GM19025 (cell line): ENCODE measurements around the gene DPYD.

Experiments used
- ATAC-seq: cut with Tn5 transposase; IDR thresholded peaks from one replicate; pipeline ENCODE4 v1.9.1; 2021; ENCODE audit warnings: mild to moderate bottlenecking, low read depth, moderate library complexity; ENCODE audit not compliant: unreplicated experiment

The DPYD gene

GRCh38 chr1:97920832-97921571 is at the start of gene DPYD:
Gene DPYD, minus strand, starts transcription at chr1:97921034. Its CDS starts 112 bp downstream, at chr1:97920922.
- peak; percentile 92 for ATAC-seq

DNA sequence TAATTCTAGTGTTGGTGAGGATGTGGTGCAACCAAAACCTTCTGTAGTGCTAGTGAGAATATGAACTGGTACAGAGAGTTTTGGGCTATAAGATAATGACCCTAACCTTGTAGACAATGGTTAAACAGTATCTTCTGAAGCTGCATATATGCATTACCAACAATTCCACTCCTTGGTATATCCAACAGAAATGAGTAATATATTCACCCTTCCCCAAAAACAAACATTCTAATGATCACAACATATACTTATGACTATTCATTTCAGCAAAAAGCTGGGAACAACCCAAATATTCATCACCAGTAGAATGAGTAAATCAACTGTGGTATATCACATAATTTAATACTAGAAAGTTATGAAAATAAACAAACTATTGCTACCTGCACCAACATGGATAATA is 39.6 kb upstream of the DPYD start:
- no peak for ATAC-seq

GRCh38 chr1:97947695-97948094 is 26.9 kb upstream of the DPYD start:
- ATAC-seq = no peak

- ATAC-seq = no peak
Measured at GRCh38 chr1:97943354-97943753, 22.5 kb upstream of the DPYD start.

- ATAC-seq = no peak
Measured at GRCh38 chr1:97942161-97943123, 21.6 kb upstream of the DPYD start.

DNA sequence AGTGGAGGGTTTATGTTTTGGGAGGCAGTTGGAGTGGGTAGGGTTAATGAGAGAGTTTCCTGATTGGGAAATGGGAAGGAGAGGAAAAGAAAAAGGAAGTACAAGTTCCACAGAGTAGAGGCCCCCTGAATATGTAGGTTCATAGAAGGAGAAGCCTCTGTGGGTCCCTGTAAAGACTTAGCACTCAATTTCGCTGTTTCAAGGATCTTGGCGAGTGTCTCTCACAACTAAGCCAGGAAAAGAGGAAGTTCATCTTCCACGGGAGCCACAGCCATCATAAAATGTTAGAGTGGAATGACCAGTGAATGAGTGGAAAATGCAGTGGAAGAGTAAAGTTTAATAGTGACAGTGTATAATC is 17.4 kb upstream of the DPYD start:
- ATAC-seq = no peak

DNA sequence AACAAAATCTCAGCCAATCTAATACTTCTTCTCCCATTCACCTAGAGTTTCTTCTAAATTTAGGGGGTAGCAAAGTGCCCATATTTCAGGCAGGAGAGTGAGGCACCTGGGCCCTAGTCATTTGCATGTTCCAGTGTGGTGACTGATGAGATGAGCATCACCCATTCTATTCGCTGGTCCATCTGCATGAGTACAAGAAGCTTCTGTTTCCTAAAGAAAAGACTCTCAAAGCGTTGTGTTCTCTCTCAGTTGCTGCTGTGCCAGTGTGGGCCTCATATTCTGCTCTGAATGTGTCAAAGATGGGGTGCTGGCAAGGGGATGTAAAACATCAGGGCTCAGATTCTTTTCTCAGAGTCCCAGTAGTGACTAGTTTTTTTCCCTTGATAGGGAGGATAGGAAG is 16.1 kb upstream of the DPYD start:
- no peak for ATAC-seq

GRCh38 chr1:97934491-97934890 is 13.7 kb upstream of the DPYD start:
- ATAC-seq = no peak

DNA sequence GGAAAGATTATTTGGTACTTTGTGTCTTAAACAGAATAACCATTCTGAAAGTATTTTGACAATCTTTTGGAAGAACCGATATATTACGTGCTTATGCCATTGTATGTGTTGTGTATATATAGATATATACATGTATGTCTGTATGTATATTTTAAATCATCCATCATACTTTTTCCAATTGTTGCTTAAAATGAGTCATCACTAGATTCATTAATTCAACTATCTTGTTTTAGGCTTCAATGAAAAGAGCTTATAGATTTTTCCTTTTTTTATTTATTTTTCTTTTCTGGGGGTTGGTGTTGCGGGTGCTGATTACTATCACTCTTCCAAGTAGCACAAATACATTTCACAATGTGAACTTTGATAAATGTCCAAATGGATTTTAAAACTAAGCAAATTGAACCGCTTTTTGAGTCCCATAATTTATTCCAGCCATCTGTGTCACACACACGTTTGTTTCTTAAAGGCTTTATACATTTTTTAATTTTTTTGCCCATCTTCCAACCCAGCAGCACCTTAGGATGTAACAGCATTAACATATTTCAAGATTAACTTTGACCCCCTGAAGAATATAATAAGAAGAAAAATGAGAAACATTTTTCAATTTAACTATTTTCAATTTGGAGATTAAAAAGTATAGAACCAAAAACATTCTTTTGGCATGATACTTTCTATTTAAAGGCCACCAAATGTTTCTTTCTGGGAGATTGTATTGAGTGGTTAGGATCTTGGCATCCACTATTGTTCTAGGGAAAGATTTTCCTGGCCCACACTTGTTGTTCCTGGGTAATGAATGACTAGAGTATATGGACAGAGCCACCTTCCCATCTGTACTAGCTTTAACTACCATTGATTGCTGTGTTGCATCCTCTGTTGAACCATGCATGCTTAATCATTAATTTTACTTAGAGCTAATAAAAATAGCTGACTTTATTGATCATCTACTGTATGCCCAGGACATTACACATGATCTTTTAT is 9.3 kb upstream of the DPYD start:
- no peak for ATAC-seq

DNA sequence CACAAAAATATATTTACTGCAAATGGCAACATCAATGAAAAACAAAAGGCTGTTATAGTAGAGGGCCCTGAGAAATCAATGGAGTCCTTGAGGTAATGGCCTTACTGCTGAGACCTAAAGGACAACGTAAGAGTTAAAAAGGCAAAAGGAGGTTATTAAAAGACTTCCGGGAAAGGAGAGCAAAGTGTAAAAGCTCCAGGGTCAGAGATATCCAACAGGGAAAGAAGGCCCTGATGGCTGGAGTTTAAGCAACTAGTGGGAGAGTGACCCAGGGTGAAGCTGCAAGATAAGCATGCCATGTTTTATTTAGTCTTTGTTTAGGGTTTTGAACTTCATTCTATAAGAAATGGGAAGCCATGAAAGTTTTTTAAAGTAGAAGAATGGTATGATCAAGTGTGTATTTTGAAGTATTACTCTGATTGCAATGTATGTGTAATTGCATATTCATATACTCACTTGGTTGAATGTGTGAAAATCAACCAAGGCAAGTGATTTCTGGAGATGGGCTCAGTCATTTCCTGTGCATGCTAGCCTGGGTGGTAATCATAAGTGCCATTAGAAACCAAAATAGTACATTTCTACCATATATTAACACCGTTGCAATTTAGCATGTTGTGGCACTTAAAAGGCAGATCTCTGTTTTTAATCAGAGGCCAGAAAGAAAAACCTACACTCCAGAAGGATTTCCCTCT is 5.3 kb upstream of the DPYD start:
- ATAC-seq = no peak

GRCh38 chr1:97925151-97925550 is 4.3 kb upstream of the DPYD start:
- no peak for ATAC-seq

- ATAC-seq = no peak
Measured at GRCh38 chr1:97923811-97924210, 3.0 kb upstream of the DPYD start.

- ATAC-seq = peak; percentile 28
Measured at GRCh38 chr1:97920276-97920831, 480 bp downstream of the DPYD start.

DNA sequence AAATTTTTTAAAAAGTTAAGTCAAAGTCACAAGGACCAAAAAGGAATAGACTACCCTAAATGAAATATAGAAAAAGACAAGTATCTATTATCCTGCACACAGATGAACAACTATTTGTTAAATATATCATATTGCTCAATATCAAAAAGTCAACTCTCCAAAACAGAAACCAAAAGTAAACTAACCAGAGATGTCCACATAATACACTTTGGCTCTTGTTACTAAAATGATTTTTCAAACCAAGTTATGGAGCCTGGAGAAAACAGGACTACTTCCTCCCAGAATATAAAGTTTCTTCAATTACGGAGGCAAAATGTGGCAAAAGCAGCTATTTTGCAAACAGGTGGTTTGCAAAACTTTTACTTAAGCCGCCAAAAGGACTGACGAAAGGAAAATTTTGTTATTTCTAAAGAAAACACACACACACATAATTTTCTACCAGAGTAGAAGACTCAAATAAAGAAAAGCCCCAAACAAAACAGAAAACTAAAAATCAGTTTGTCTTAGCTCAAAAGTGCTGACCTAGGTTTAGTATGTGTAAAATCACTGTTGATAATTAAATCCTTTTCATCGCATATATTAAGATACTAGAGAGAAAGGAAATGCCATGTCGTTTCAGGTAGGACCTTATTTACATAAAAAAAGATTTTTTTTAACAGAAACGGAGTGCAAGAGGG is 1.1 kb downstream of the DPYD start:
- ATAC-seq = no peak

- ATAC-seq = no peak
Measured at GRCh38 chr1:97918961-97919360, 1.9 kb downstream of the DPYD start.

DNA sequence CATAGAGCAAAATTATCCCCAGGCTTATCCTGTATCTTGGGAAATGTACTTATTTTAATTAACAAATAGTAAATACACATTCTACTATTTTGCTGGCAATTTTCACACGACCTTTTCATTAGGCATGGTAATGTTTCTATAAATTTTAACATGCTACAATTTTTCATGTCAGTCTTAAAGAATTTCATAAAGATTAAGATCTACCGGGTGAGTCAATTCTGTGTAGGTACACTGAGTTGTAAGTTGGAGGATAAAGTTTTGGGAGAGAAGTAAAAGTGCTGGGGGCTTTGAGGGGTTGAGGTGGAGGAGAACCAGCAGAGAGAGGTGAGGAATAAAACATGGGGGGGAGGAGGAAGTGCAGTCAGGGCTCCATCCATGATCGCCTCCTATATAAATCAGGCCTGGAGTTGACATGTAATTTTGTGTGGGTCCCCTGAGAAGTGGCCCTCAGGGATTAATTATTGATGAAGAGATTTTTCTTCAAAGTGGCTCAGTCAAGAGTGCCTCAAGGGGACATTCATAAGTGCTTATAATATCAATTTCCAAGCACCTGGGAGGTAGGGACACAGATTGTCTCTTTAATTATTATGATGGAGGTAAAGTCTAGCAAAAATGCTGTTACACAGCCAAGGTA is 7.2 kb downstream of the DPYD start:
- no peak for ATAC-seq

DNA sequence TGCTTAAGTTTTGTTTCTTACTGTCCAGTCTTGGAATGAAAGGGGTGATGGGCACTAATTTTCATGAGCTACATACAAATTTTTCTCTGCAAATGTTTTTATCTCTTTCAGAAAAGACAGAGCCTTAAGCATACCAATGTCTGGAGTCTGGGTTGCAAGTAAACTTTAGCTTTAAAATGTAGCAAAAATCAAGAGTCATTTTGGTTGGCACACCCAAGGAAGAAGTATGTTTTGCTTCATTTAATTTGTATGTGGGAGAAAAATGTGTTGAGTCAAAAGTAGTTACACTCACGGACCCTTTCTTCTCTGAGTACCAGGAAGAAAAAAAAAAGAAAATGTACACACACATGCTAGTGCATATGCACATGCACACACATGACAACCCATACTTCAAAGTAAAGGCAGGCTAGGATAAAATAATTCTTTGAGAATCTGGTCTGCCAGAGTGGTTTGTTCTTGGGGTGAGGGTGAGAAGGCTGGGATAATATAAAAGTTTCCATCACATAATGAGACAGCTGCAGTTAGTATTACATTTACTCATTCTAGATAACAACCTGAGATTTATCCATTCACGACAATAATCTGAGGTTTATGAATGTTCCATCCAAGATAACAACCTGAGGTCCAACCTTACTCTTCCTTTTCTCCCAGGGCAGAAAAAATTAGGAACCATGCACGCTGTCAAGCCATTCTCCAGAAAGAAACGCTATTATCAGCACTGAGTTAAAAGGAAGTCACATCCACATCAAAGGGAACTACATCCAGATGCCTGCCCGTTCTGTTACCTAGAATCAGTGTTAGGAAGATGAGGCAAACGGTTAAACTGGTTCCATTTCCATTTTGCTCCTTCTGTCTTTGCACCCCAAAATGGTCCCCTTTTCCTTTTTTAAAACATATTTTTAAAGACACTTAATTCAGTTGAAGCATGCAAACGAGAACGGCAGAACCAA is 9.3 kb downstream of the DPYD start:
- no peak for ATAC-seq

- no peak for ATAC-seq
Measured at GRCh38 chr1:97909266-97909665, 11.6 kb downstream of the DPYD start.
